DMS79 treated with DMSO at 0.1 percent for 48 hours (cell line): ENCODE measurements around the gene THSD4.
"Not testable (repeated sequence)": the region's sequence is repeated elsewhere in the genome, so short reads cannot be mapped to it uniquely, and the experiment has no call there.

Experiments
- DNase-seq: peaks from one replicate; lab custom pipeline; 2025; lab: John Stamatoyannopoulos, UW

The THSD4 gene

GRCh38 chr15:71723344-71723743 lies 608.1 kb downstream of the THSD4 start:
- no peak for DNase-seq

GRCh38 chr15:71725207-71725955 lies 610.1 kb downstream of the THSD4 start:
- not testable (repeated sequence) for DNase-seq

- no peak for DNase-seq
Measured at GRCh38 chr15:71728881-71729280, 613.6 kb downstream of the THSD4 start.

GRCh38 chr15:71729319-71729718 lies 614.0 kb downstream of the THSD4 start:
- DNase-seq, result no peak

GRCh38 chr15:71730277-71731144 lies 615.2 kb downstream of the THSD4 start:
- no peak for DNase-seq

GRCh38 chr15:71732636-71733035 lies 617.4 kb downstream of the THSD4 start:
- DNase-seq, result no peak

GRCh38 chr15:71733122-71733521 lies 617.9 kb downstream of the THSD4 start:
- DNase-seq, result no peak

- no peak for DNase-seq
Measured at GRCh38 chr15:71734709-71735384, 619.6 kb downstream of the THSD4 start.

GRCh38 chr15:71735385-71735757 lies 620.1 kb downstream of the THSD4 start:
- no peak for DNase-seq

GRCh38 chr15:71736286-71736947 lies 621.1 kb downstream of the THSD4 start:
- DNase-seq, result no peak

GRCh38 chr15:71737761-71738160 lies 622.5 kb downstream of the THSD4 start:
- no peak for DNase-seq

GRCh38 chr15:71739355-71739754 lies 624.1 kb downstream of the THSD4 start:
- no peak for DNase-seq

GRCh38 chr15:71742964-71743363 lies 627.7 kb downstream of the THSD4 start:
- DNase-seq, result no peak

GRCh38 chr15:71743861-71744382 lies 628.7 kb downstream of the THSD4 start:
- peak; percentile 5 for DNase-seq

- peak; percentile 57 for DNase-seq
Measured at GRCh38 chr15:71746719-71747118, 631.4 kb downstream of the THSD4 start.

GRCh38 chr15:71747128-71748083 lies 632.1 kb downstream of the THSD4 start:
- DNase-seq, result peak; percentile 5

- DNase-seq, result no peak
Measured at GRCh38 chr15:71748293-71748718, 633.0 kb downstream of the THSD4 start.

GRCh38 chr15:71749500-71749899 lies 634.2 kb downstream of the THSD4 start:
- no peak for DNase-seq

GRCh38 chr15:71752128-71752527 lies 636.9 kb downstream of the THSD4 start:
- DNase-seq, result no peak

GRCh38 chr15:71752604-71753289 lies 637.5 kb downstream of the THSD4 start:
- peak; percentile 3 for DNase-seq
